SKM-1 (cell line): ENCODE results near the gene RAB34.

Source experiments
- DNase-seq: peaks from one replicate; lab custom pipeline; 2025; ENCODE audit not compliant: unreplicated experiment; lab: John Stamatoyannopoulos, UW

Gene RAB34

GRCh38 chr17:28717578-28718332, at the start of gene RAB34:
TSS of gene RAB34 (minus strand) at chr17:28717868. CDS start at chr17:28717266, 602 bp downstream.
- DNase-seq = no peak

- no peak for DNase-seq
These were observed 47.4 kb upstream of the RAB34 start for GRCh38 chr17:28765038-28765437.

GRCh38 chr17:28763804-28764266, 46.2 kb upstream of the RAB34 start:
- peak; percentile 51 for DNase-seq

- no peak for DNase-seq
These were observed 45.6 kb upstream of the RAB34 start for GRCh38 chr17:28763137-28763799.

GRCh38 chr17:28760601-28761562, 43.2 kb upstream of the RAB34 start:
- DNase-seq = peak; percentile 81

GRCh38 chr17:28759256-28759865, 41.7 kb upstream of the RAB34 start:
- no peak for DNase-seq

GRCh38 chr17:28758411-28759121, 40.9 kb upstream of the RAB34 start:
- no peak for DNase-seq

GRCh38 chr17:28756049-28756804, 38.6 kb upstream of the RAB34 start:
- no peak for DNase-seq

- DNase-seq = no peak
These were observed 37.8 kb upstream of the RAB34 start for GRCh38 chr17:28755486-28755885.

- DNase-seq = no peak
These were observed 34.1 kb upstream of the RAB34 start for GRCh38 chr17:28751600-28752366.

- peak; percentile 85 for DNase-seq
These were observed 32.7 kb upstream of the RAB34 start for GRCh38 chr17:28750178-28751047.

GRCh38 chr17:28749516-28750177, 32.0 kb upstream of the RAB34 start:
- no peak for DNase-seq

GRCh38 chr17:28748852-28749515, 31.3 kb upstream of the RAB34 start:
- DNase-seq = no peak

- no peak for DNase-seq
These were observed 30.4 kb upstream of the RAB34 start for GRCh38 chr17:28747801-28748750.

GRCh38 chr17:28747051-28747691, 29.5 kb upstream of the RAB34 start:
- DNase-seq = no peak
